Measurements from ENCODE around the gene MAEA.

The MAEA gene

DNA sequence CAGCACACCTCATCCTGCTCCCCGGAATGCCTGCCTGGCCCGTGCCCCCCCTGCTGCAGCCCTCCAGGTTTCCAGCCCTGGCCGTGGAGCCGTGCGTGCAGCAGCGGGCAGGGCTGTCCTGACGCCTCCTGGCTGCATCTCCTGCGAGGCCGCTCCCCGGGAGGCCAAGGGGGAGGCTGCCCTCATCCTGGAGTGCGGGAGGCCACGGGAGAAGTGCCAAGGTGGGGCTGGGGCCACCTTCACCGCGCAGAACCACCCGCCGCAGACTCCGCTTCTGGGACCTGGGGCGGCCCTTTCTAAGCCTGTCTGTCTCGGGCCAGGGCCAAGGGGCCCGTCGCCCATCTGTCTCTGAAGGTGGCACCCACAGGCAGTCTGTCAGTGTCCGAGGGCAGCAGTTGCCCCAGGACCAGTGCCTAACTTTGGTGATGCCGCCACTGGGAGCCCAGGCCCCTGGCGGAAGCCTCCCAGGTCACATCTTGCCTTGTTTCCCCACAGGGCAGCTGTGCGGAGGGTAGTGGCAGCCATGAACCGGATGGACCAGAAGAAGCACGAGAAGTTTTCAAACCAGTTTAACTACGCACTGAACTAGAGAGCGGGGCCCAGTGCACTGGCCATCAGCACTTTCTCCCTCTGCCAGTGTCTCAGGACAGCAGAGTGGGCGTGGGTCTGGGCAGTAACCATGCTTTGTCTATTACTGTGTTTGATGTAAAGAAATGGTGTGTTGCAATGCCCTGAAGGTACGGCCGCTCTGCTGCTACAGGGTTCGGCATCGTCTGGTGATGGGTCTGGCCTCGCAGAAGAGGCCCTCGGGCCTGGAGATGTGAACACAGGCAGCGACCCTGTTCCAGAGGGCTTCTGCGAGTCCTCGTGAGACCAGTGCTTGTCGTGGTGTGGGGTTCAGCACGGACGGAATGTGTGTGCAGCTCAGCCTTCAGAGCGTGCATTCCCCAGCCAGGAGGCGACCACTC is 96.0 kb downstream of the MAEA start:
- in situ Hi-C loops (cut with HindIII; ENCODE audit: low sequenced_read_pairs) = no loop called here
